GM18505 (cell line): ENCODE results near the gene PRR16.
A peak's percentile ranks its signal among the peaks of the same experiment; 100 is the strongest.
"Not testable (repeated sequence)": the region's sequence is repeated elsewhere in the genome, so short reads cannot be mapped to it uniquely, and the experiment has no call there.

Experiments used
- ATAC-seq: cut with Tn5 transposase; IDR thresholded peaks from one replicate; pipeline ENCODE4 v1.9.1; 2021; ENCODE audit not compliant: unreplicated experiment
- POLR2A ChIP-seq: IDR thresholded peaks from 4 replicates; pipeline ENCODE4 v1.6.1; 2011; ENCODE audit warnings: borderline replicate concordance; ENCODE audit not compliant: insufficient read depth, insufficient read length; ENCODE audit errors: extremely low read depth

The PRR16 gene

DNA sequence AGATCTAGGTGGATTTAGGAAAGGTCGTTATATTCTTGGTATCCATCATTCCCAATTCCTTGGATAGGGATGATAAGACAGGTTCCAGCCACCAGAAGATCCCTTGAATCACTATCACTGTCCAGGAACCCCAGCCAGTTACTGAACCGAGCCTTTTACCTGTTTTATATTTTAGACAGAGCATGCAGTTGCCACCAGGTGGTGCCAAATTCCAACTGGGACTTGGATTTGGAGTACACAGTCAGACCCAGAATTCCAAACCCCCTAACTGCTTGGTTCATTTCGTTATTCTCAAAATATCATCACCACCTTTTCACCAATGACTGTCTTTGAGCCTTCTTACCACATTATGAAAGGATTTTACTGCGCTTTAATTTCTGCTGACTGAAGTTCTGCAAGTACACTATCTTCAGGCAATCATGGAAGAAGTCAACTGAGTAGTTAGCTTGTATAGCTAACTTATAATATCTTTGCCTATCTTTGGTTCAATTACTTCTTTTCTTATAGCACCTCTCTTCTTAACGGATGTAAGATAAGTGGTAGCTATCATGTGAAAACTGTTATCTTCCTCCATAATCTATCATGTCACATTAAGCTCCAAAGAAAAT, 191.8 kb downstream of the PRR16 start:
- ATAC-seq, result peak; percentile 83
- TF ChIP-seq POLR2A, result no peak

DNA sequence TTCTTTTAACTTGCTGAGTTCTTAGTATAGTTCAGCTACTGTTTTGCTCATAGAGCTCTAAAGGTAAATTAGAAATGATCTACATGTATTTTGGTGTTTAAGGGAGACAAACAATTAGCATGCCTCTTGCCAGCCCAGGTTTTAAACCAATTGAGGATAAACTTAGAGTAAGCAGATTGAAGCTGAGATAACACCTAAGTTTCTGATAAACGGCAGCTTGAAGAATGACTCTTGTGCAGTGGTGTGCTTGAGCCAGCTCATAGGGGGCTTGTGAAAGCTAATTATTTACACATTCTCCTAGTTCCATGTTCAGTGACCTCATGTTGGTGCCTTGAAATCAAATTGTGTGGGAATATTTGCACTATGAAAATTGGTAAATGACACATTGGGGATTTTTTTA, 193.0 kb downstream of the PRR16 start:
- ATAC-seq, result no peak
- TF ChIP-seq POLR2A, result no peak

- no peak for TF ChIP-seq POLR2A
- ATAC-seq, result no peak
These were observed 213.4 kb downstream of the PRR16 start for GRCh38 chr5:120677481-120677880.

GRCh38 chr5:120678279-120678678, 214.2 kb downstream of the PRR16 start:
- no peak for ATAC-seq
- TF ChIP-seq POLR2A, result no peak

GRCh38 chr5:120682851-120683250, 218.8 kb downstream of the PRR16 start:
- ATAC-seq, result no peak
- TF ChIP-seq POLR2A, result no peak

DNA sequence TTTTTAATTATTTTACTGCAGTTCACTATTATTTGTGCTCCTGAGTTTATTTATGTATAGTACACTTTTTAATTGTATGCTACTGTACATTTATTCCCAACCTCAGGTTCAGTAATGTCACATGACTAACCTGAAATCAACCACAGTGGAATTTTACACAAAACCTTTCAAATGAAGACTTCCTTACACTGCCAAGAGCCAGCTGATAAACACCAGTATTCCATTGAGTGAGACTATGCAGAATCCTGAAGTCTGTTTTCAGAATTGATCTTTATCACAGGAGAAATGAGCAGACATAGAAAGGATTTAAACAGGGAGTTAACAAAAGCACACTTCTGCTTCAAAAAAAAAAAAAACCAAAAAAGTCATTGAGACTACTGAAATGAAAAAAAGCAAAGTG, 219.5 kb downstream of the PRR16 start:
- no peak for TF ChIP-seq POLR2A

DNA sequence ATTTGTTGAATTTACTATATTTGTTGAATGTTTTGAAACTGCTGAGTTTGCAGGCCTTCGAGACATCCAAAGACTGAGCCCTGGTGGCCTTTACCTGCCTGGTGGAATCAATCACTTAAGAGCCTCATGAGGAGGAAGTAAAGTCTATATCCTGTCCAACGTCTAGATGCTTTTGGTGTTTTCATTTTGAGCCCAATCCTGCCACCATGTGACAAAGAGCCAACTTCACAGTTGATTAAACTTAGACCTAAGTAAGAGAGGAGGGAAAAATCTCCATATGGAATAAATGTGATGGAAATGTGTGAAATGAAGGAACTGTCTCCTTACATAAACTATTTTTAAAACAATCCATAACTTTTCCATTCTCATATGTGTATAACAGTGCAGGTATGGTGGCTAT, 220.1 kb downstream of the PRR16 start:
- ATAC-seq, result no peak
- no peak for TF ChIP-seq POLR2A

More for the DNA sequence above, 219.5 kb downstream of the PRR16 start:
- no peak for ATAC-seq

GRCh38 chr5:120684749-120685415, 220.8 kb downstream of the PRR16 start:
- TF ChIP-seq POLR2A, result no peak
- peak; percentile 71 for ATAC-seq

- no peak for TF ChIP-seq POLR2A
These were observed 226.7 kb downstream of the PRR16 start for GRCh38 chr5:120690621-120691407.

GRCh38 chr5:120692325-120692724, 228.2 kb downstream of the PRR16 start:
- no peak for TF ChIP-seq POLR2A
- no peak for ATAC-seq

More at GRCh38 chr5:120690621-120691407, 226.7 kb downstream of the PRR16 start:
- ATAC-seq, result no peak

GRCh38 chr5:120695368-120695880, 231.3 kb downstream of the PRR16 start:
- no peak for ATAC-seq
- no peak for TF ChIP-seq POLR2A

GRCh38 chr5:120697147-120697546, 233.0 kb downstream of the PRR16 start:
- no peak for ATAC-seq
- no peak for TF ChIP-seq POLR2A

- ATAC-seq, result not testable (repeated sequence)
These were observed 233.7 kb downstream of the PRR16 start for GRCh38 chr5:120697670-120698327.

- ATAC-seq, result not testable (repeated sequence)
These were observed 236.6 kb downstream of the PRR16 start for GRCh38 chr5:120700653-120701052.

GRCh38 chr5:120702817-120703538, 238.9 kb downstream of the PRR16 start:
- ATAC-seq, result not testable (repeated sequence)
